IMR-90 (cell line): Measurements from ENCODE around the gene ADGRG2. TPM values are rescaled to one million over a fixed set of nuclear protein-coding genes. Genes with fewer than 3 reads are reported as not detected.

Experiments used
- ATAC-seq: fragments of 200-7000 bp; cut with Tn5 transposase; 2 replicates; pipeline ENCODE4 v1.9.1; 2020; ENCODE audit warnings: low read depth, mild to moderate bottlenecking, moderate library complexity
- BruUV-seq: library from RNA; stranded (reverse); fragments of 400-500 nt; replicated peaks from 2 replicates; lab custom pipeline; 2021; lab: Mats Ljungman, UMichigan
- CTCF ChIA-PET: fragments of 300-600 bp; formaldehyde crosslinking; extraction: SDS; loops from one replicate; lab custom pipeline; 2021; ENCODE audit warnings: antibody characterized with exemption; lab: Yijun Ruan, JAX
- POLR2A ChIA-PET: fragments of 300-600 bp; sonication (Branson Sonifier 250); formaldehyde crosslinking; loops from one replicate; lab custom pipeline; 2022; ENCODE audit warnings: antibody characterized with exemption; ENCODE audit not compliant: unreplicated experiment; lab: Charles Lee
- DNase-seq: peaks from one replicate; pipeline ENCODE4 v3.0.0; 2013
- H2AFZ ChIP-seq: replicated peaks from 2 replicates; pipeline ENCODE3; 2013; ENCODE audit warnings: low read length, mild to moderate bottlenecking; ENCODE audit not compliant: poor library complexity
- H2AK5ac ChIP-seq: 2 replicates; pipeline ENCODE4 v1.6.1; 2013; ENCODE audit warnings: low read depth, low read length, inconsistent platforms
- H2AK9ac ChIP-seq: replicated peaks from 2 replicates; pipeline ENCODE3; 2013; ENCODE audit warnings: mild to moderate bottlenecking, low read depth, low read length, moderate library complexity; ENCODE audit not compliant: poor library complexity
- H2BK120ac ChIP-seq: 2 replicates; pipeline ENCODE4 v1.6.1; 2013; ENCODE audit warnings: low read depth, low read length, inconsistent platforms
- H2BK15ac ChIP-seq: 3 replicates; pipeline ENCODE4 v1.6.1; 2013; ENCODE audit warnings: low read depth, low read length, inconsistent platforms
- H2BK20ac ChIP-seq: 2 replicates; pipeline ENCODE4 v1.6.1; 2013; ENCODE audit warnings: low read depth, mild to moderate bottlenecking, inconsistent platforms, low read length, moderate library complexity
- H2BK5ac ChIP-seq: 2 replicates; pipeline ENCODE4 v1.6.1; 2013; ENCODE audit warnings: mild to moderate bottlenecking, low read depth, low read length, inconsistent platforms; ENCODE audit not compliant: poor library complexity, severe bottlenecking
- H3K14ac ChIP-seq: replicated peaks from 2 replicates; pipeline ENCODE4 v1.6.1; 2013; ENCODE audit warnings: low read depth, low read length, inconsistent platforms
- H3K18ac ChIP-seq: 2 replicates; pipeline ENCODE4 v1.6.1; 2013; ENCODE audit warnings: low read depth, low read length, control low read depth
- H3K23ac ChIP-seq: 2 replicates; pipeline ENCODE4 v1.6.1; 2013; ENCODE audit warnings: low read depth, low read length, inconsistent platforms
- H3K27ac ChIP-seq: 2 replicates; pipeline ENCODE4 v1.5.1; 2013; ENCODE audit warnings: mild to moderate bottlenecking, control low read depth, low read length; ENCODE audit not compliant: insufficient read depth
- H3K27me3 ChIP-seq: 2 replicates; pipeline ENCODE4 v1.6.1; 2013; ENCODE audit warnings: low read length; ENCODE audit not compliant: control insufficient read depth, insufficient read depth
- H3K36me3 ChIP-seq: 2 replicates; pipeline ENCODE4 v1.6.1; 2013; ENCODE audit warnings: low read length, mixed read lengths; ENCODE audit not compliant: control insufficient read depth, insufficient read depth
- H3K4ac ChIP-seq: 2 replicates; pipeline ENCODE4 v1.6.1; 2013; ENCODE audit warnings: low read depth, low read length, inconsistent platforms
- H3K4me1 ChIP-seq: 2 replicates; pipeline ENCODE4 v1.6.1; 2013; ENCODE audit warnings: low read length, mixed read lengths; ENCODE audit not compliant: control insufficient read depth, insufficient read depth
- H3K4me2 ChIP-seq: 2 replicates; pipeline ENCODE4 v1.6.1; 2013; ENCODE audit warnings: low read depth, mild to moderate bottlenecking, control low read depth, low read length, moderate library complexity
- H3K4me3 ChIP-seq: 2 replicates; pipeline ENCODE4 v1.5.1; 2013; ENCODE audit warnings: low read depth, mild to moderate bottlenecking, control low read depth, low read length, moderate library complexity; ENCODE audit not compliant: insufficient read depth
- H3K56ac ChIP-seq: 2 replicates; pipeline ENCODE4 v1.6.1; 2013; ENCODE audit warnings: low read length, inconsistent platforms; ENCODE audit not compliant: insufficient read depth; ENCODE audit errors: extremely low read depth
- H3K79me1 ChIP-seq, 2 experiments: 2 replicates each; pipeline ENCODE4 v1.6.1; 2013; ENCODE audit warnings: low read length in 2 of 2, inconsistent platforms in 1 of 2, low read depth in 1 of 2
- H3K9ac ChIP-seq: 2 replicates; pipeline ENCODE4 v1.6.1; 2013; ENCODE audit warnings: low read depth, low read length, control low read depth
- H3K9me1 ChIP-seq: 2 replicates; pipeline ENCODE4 v1.6.1; 2013; ENCODE audit warnings: low read length, inconsistent platforms; ENCODE audit not compliant: insufficient read depth
- H3K9me3 ChIP-seq: 2 replicates; pipeline ENCODE4 v1.6.1; 2013; ENCODE audit warnings: low read length; ENCODE audit not compliant: control insufficient read depth, insufficient read depth
- H4K20me1 ChIP-seq: 2 replicates; pipeline ENCODE4 v1.6.1; 2013; ENCODE audit warnings: low read length, inconsistent platforms; ENCODE audit not compliant: insufficient read depth
- H4K5ac ChIP-seq: 2 replicates; pipeline ENCODE4 v1.6.1; 2013; ENCODE audit warnings: mild to moderate bottlenecking, low read depth, low read length, control low read depth
- H4K8ac ChIP-seq, 2 experiments: 2 replicates each; pipeline ENCODE4 v1.6.1; 2013; ENCODE audit warnings: low read depth in 2 of 2, low read length in 2 of 2, control low read depth in 1 of 2, inconsistent platforms in 1 of 2
- H4K91ac ChIP-seq: 2 replicates; pipeline ENCODE4 v1.6.1; 2013; ENCODE audit warnings: low read depth, low read length, inconsistent platforms; ENCODE audit not compliant: insufficient read depth
- BHLHE40 ChIP-seq: fragments of 150-350 bp; IDR thresholded peaks from 2 replicates; pipeline ENCODE4 v1.6.1; 2016; ENCODE audit warnings: mild to moderate bottlenecking, low read depth, low read length
- CEBPB ChIP-seq: IDR thresholded peaks from 2 replicates; pipeline ENCODE4 v1.6.1; 2012; ENCODE audit warnings: low read depth, low read length, improper control_type of control experiment
- CHD1 ChIP-seq: IDR thresholded peaks from 2 replicates; pipeline ENCODE4 v1.6.1; 2012; ENCODE audit warnings: low read depth, low read length, improper control_type of control experiment
- FOS ChIP-seq: fragments of 150-350 bp; IDR thresholded peaks from 2 replicates; pipeline ENCODE4 v1.6.1; 2016; ENCODE audit warnings: low read depth, low read length
- MAFK ChIP-seq: IDR thresholded peaks from 2 replicates; pipeline ENCODE4 v1.6.1; 2012; ENCODE audit warnings: low read depth, low read length, improper control_type of control experiment
- MAZ ChIP-seq: IDR thresholded peaks from 2 replicates; pipeline ENCODE4 v1.6.1; 2012; ENCODE audit warnings: low read depth, mild to moderate bottlenecking, low read length, improper control_type of control experiment, moderate library complexity, borderline replicate concordance
- MXI1 ChIP-seq: IDR thresholded peaks from 2 replicates; pipeline ENCODE4 v1.6.1; 2012; ENCODE audit warnings: low read depth, mild to moderate bottlenecking, low read length, moderate library complexity, borderline replicate concordance
- NFE2L2 ChIP-seq: fragments of 150-350 bp; IDR thresholded peaks from 2 replicates; pipeline ENCODE4 v1.6.1; 2016; ENCODE audit warnings: low read depth, mild to moderate bottlenecking, low read length
- POLR2A ChIP-seq: IDR thresholded peaks from 2 replicates; pipeline ENCODE4 v1.6.1; 2012; ENCODE audit warnings: mild to moderate bottlenecking, low read depth, low read length
- RAD21 ChIP-seq: IDR thresholded peaks from 2 replicates; pipeline ENCODE4 v1.6.1; 2012; ENCODE audit warnings: low read length, improper control_type of control experiment
- RCOR1 ChIP-seq: IDR thresholded peaks from 2 replicates; pipeline ENCODE4 v1.6.1; 2012; ENCODE audit warnings: mild to moderate bottlenecking, low read length, improper control_type of control experiment; ENCODE audit not compliant: insufficient replicate concordance
- RFX5 ChIP-seq: IDR thresholded peaks from 2 replicates; pipeline ENCODE4 v1.8.0; 2012; ENCODE audit warnings: low read depth, mild to moderate bottlenecking, low read length, moderate library complexity
- SMC3 ChIP-seq: fragments of 150-350 bp; IDR thresholded peaks from 2 replicates; pipeline ENCODE4 v1.6.1; 2016; ENCODE audit warnings: low read depth, mild to moderate bottlenecking, antibody characterized with exemption, low read length, moderate library complexity
- dilution Hi-C: fragments of 300-500 bp; cut with HindIII; formaldehyde crosslinking; loops from one replicate; pipeline ENCODE4 v1.14.3; 2018; ENCODE audit warnings: low sequenced_read_pairs; ENCODE audit not compliant: unreplicated experiment
- in situ Hi-C: fragments of 300-500 bp; cut with MboI; formaldehyde crosslinking; loops from 3 replicates; pipeline ENCODE4 v1.14.3; 2019; ENCODE audit warnings: low sequenced_read_pairs, inconsistent platforms, mixed read lengths
- intact Hi-C: fragments of 100-400 bp; cut with micrococcal nuclease; formaldehyde crosslinking; loops from 2 replicates; pipeline ENCODE4 v1.10.0; 2022
- polyA plus RNA-seq, 3 experiments: library from polyadenylated mRNA; depleted of rRNA; stranded (reverse); fragments of >200 nt; gene quantifications; 2 replicates each; pipeline ENCODE4 v1.2.3, GENCODE V29; 2012; ENCODE audit warnings: low replicate concordance in 1 of 3
- total RNA-seq: library from RNA; depleted of rRNA; stranded (reverse); fragments of >200 nt; gene quantifications from 2 replicates; pipeline ENCODE4 v1.2.3, GENCODE V29; 2012
- TF ChIP-seq, protein P1 (sequence below): conservative IDR thresholded peaks from 2 replicates; pipeline ENCODE4 v1.5.1; 2012; ENCODE audit warnings: mild to moderate bottlenecking, low read depth, low read length, improper control_type of control experiment
- TF ChIP-seq, protein P2 (sequence below): fragments of 150-350 bp; IDR thresholded peaks from 2 replicates; pipeline ENCODE4 v1.6.1; 2017; ENCODE audit warnings: mild to moderate bottlenecking, antibody characterized with exemption, low read length, low read depth
- TF ChIP-seq, protein P3 (sequence below): fragments of 150-350 bp; IDR thresholded peaks from 2 replicates; pipeline ENCODE4 v1.6.1; 2016; ENCODE audit warnings: low read depth, mild to moderate bottlenecking, low read length, moderate library complexity, borderline replicate concordance

ADGRG2 gene
- total and polyA plus RNA-seq, 2 of the 4 experiments (the other 2 are of a cell fraction): under 0.01 to 0.07 TPM

DNA sequence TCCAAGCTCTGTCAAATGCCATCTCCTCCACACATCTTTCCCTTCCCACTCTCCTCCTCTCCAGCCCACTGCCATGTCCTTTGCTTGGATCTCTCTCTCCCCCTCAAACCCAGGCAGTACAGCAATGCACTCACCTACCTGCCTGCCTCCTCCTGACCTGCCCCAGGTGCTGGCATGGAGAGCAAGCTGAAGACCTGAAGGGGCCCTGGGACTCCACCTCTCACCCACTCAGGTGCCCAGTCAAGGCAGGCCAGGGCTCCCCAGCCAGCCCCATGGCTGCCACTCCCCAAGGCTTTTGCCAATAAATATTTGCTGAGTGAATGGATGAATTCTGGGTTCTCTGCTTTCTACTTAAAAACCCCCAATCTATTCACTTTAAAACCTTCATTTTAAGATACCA lies 125.7 kb downstream of the ADGRG2 start:
- Histone ChIP-seq H3K56ac (no peak overlapping the region), H3K27ac (no peak overlapping the region), H2BK15ac (0 out of 3 replicates have a peak overlapping the region, but pooled peaks have one; percentile 65), H2BK5ac (peak overlapping the region; percentile 31), H3K9ac (no peak overlapping the region), H4K8ac (peak overlapping the region in 1 of 2 experiments; percentile 47; a peak in 2 of 4 replicates), H4K91ac (peak overlapping the region; percentile 50; the same call in 1 of the 2 replicates), H3K4me1 (0 out of 2 replicates have a peak, but pooled peaks cover 2% of the 10 kb centered on the region), H3K4me3 (no peak overlapping the region), H2AK9ac (no peak overlapping the region), H2BK20ac (peak overlapping the region; percentile 57), H2AK5ac (peak overlapping the region; percentile 59), H3K4ac (peak overlapping the region; percentile 84), H2BK120ac (peak overlapping the region; percentile 83), H3K9me3 (no peaks in the 10 kb centered on the region), H2AFZ (peak overlapping the region; percentile 44), H4K20me1 (no peaks in the 10 kb centered on the region; the same call in 1 of the 2 replicates), H3K9me1 (peaks cover 3% of the 10 kb centered on the region; the same call in 1 of the 2 replicates), H3K27me3 (no peaks in the 10 kb centered on the region), H3K79me1 (peaks cover 0 to 11% of the 10 kb centered on the region in 2 experiments; a peak in 2 of 4 replicates), H3K14ac (peak overlapping the region; percentile 38), H3K18ac (no peak overlapping the region; the same call in 1 of the 2 replicates), H3K4me2 (no peak overlapping the region), H4K5ac (no peak overlapping the region), H3K36me3 (no peaks in the 10 kb centered on the region), H3K23ac (no peak overlapping the region)
- no TSS peak for BruUV-seq
- no peak for DNase-seq
- TF ChIP-seq RCOR1 (no peak), POLR2A (no peak), CHD1 (no peak), SMC3 (no peak), MXI1 (no peak), CEBPB (no peak), FOS (no peak), MAFK (no peak), RAD21 (no peak), MAZ (no peak), RFX5 (no peak), BHLHE40 (no peak), NFE2L2 (no peak)
- TF ChIP-seq, protein P1, sequence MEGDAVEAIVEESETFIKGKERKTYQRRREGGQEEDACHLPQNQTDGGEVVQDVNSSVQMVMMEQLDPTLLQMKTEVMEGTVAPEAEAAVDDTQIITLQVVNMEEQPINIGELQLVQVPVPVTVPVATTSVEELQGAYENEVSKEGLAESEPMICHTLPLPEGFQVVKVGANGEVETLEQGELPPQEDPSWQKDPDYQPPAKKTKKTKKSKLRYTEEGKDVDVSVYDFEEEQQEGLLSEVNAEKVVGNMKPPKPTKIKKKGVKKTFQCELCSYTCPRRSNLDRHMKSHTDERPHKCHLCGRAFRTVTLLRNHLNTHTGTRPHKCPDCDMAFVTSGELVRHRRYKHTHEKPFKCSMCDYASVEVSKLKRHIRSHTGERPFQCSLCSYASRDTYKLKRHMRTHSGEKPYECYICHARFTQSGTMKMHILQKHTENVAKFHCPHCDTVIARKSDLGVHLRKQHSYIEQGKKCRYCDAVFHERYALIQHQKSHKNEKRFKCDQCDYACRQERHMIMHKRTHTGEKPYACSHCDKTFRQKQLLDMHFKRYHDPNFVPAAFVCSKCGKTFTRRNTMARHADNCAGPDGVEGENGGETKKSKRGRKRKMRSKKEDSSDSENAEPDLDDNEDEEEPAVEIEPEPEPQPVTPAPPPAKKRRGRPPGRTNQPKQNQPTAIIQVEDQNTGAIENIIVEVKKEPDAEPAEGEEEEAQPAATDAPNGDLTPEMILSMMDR: no peak
- TF ChIP-seq, protein P2, sequence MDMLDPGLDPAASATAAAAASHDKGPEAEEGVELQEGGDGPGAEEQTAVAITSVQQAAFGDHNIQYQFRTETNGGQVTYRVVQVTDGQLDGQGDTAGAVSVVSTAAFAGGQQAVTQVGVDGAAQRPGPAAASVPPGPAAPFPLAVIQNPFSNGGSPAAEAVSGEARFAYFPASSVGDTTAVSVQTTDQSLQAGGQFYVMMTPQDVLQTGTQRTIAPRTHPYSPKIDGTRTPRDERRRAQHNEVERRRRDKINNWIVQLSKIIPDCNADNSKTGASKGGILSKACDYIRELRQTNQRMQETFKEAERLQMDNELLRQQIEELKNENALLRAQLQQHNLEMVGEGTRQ: no peak
- TF ChIP-seq, protein P3, sequence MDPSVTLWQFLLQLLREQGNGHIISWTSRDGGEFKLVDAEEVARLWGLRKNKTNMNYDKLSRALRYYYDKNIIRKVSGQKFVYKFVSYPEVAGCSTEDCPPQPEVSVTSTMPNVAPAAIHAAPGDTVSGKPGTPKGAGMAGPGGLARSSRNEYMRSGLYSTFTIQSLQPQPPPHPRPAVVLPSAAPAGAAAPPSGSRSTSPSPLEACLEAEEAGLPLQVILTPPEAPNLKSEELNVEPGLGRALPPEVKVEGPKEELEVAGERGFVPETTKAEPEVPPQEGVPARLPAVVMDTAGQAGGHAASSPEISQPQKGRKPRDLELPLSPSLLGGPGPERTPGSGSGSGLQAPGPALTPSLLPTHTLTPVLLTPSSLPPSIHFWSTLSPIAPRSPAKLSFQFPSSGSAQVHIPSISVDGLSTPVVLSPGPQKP: no peak
- intact Hi-C loops: no loop called here
- in situ Hi-C loops: no loop called here
- dilution Hi-C loops: no loop called here
- ChIA-PET POLR2A (no interaction called here), CTCF (no interaction called here)
- no peak for ATAC-seq
